ENCODE results near the gene MAML3.

- TF ChIP-seq, protein P1, sequence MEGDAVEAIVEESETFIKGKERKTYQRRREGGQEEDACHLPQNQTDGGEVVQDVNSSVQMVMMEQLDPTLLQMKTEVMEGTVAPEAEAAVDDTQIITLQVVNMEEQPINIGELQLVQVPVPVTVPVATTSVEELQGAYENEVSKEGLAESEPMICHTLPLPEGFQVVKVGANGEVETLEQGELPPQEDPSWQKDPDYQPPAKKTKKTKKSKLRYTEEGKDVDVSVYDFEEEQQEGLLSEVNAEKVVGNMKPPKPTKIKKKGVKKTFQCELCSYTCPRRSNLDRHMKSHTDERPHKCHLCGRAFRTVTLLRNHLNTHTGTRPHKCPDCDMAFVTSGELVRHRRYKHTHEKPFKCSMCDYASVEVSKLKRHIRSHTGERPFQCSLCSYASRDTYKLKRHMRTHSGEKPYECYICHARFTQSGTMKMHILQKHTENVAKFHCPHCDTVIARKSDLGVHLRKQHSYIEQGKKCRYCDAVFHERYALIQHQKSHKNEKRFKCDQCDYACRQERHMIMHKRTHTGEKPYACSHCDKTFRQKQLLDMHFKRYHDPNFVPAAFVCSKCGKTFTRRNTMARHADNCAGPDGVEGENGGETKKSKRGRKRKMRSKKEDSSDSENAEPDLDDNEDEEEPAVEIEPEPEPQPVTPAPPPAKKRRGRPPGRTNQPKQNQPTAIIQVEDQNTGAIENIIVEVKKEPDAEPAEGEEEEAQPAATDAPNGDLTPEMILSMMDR (IDR thresholded peaks at IDR 0.05), result no peak
- TF ChIP-seq POLR2A (IDR thresholded peaks at IDR 0.05), result no peak
Observed at GRCh38 chr4:139774759-139775487, 379.1 kb downstream of the MAML3 start.

Data from lower leg skin (tissue), 3 donors.